ENCODE measurements around the gene ANKFN1.

DNA sequence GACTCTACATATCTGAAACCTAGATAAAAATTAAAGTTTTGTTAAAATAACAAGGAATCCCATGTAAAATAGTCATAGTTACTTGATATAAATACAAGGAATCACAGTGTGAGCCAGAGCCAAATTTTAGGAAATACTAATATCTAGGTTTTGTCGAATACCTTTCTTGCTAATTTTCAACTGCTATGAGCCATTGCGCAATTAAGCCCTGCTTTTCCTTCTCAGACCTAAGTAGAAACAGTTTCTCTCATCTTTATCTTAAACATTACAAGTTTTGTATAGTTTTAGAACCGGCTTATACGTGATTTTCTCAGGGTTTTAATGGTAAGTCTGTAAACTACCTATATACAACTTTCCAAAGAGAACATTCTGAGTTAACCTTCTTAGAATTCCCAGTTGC is 282.9 kb downstream of the ANKFN1 start:
- TF ChIP-seq CTCF (IDR thresholded peaks at IDR 0.05; ENCODE audit: insufficient read depth, low read depth, low read length) (no peak), EZH2 (IDR thresholded peaks at IDR 0.05; ENCODE audit: insufficient read depth, low read length) (no peak)
